ENCODE results near the gene ARMH4.
"Not testable (repeated sequence)": the region's sequence is repeated elsewhere in the genome, so short reads cannot be mapped to it uniquely, and the experiment has no call there.

ARMH4 gene

DNA sequence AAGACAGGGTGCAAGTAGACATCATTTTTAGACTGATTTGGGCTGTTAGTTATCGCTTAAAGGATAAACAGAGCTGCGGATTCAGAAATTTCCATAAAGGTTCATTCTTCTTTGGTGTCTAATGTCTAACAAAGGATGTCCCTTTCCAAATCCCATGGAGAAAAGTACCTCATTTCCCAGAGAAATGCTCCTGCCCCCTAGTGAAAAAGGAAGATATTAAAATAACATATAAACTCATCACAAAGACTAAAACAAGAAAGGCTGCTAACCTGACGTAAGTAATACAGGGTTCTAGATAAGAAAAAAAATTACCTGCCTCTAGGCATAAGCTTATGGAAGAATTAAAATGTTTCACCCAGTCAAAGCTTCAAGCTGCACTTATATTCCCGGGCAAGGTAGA lies 22.8 kb downstream of the ARMH4 start:
- Histone ChIP-seq H3K4me3 (ENCODE audit: low read length) (no peak overlapping the region), H4K20me1 (ENCODE audit: insufficient read depth, low read length) (no peaks in the 10 kb centered on the region), H3K9me2 (replicated peaks; ENCODE audit: insufficient read depth, low read length) (no peaks in the 10 kb centered on the region), H3K27ac (ENCODE audit: low read length) (no peak overlapping the region), H2AFZ (ENCODE audit: low read length) (no peak overlapping the region), H3K79me2 (ENCODE audit: low read length) (no peaks in the 10 kb centered on the region), H3K4me1 (ENCODE audit: low read length) (no peaks in the 10 kb centered on the region), H3K27me3 (replicated peaks; ENCODE audit: insufficient read depth, low read length) (no peaks in the 10 kb centered on the region), H3K4me2 (ENCODE audit: low read depth, low read length) (no peak overlapping the region), H3K9me3 (replicated peaks; ENCODE audit: insufficient read depth, low read length) (no peaks in the 10 kb centered on the region), H3K36me3 (replicated peaks; ENCODE audit: insufficient read depth, low read length) (no peaks in the 10 kb centered on the region), H3K9ac (ENCODE audit: low read length) (no peak overlapping the region), H3F3A (ENCODE audit: insufficient read depth, low read length) (no peaks in the 10 kb centered on the region)
- TF ChIP-seq EZH2 (optimal IDR thresholded peaks at IDR 0.05; ENCODE audit: low read depth, low read length) (no peak), EZH2phosphoT487 (IDR thresholded peaks at IDR 0.05; ENCODE audit: low read length) (no peak)
- TF ChIP-seq, protein P1, sequence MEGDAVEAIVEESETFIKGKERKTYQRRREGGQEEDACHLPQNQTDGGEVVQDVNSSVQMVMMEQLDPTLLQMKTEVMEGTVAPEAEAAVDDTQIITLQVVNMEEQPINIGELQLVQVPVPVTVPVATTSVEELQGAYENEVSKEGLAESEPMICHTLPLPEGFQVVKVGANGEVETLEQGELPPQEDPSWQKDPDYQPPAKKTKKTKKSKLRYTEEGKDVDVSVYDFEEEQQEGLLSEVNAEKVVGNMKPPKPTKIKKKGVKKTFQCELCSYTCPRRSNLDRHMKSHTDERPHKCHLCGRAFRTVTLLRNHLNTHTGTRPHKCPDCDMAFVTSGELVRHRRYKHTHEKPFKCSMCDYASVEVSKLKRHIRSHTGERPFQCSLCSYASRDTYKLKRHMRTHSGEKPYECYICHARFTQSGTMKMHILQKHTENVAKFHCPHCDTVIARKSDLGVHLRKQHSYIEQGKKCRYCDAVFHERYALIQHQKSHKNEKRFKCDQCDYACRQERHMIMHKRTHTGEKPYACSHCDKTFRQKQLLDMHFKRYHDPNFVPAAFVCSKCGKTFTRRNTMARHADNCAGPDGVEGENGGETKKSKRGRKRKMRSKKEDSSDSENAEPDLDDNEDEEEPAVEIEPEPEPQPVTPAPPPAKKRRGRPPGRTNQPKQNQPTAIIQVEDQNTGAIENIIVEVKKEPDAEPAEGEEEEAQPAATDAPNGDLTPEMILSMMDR (IDR thresholded peaks at IDR 0.05; ENCODE audit: low read length), result no peak
- DNase-seq, result no peak

DNA sequence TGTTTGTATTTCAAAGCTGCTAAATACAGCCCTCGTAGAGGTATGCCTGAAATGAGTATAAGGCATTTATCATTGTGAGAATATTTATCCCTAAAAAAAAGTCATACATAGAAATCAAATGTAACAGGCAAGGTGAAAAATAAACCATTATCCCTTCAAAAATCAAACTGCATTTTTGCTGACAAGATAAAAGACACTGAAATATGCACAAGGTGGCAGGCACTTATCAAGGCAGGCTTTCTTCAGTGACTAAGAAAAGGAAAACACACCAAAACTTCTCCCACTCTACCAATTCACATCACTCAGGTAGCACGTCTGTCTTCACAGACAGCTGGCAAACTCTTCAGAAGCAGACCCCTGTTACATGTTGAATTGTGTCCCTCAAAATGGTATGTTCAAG lies 23.6 kb downstream of the ARMH4 start:
- Histone ChIP-seq H3K9ac (ENCODE audit: low read length) (no peak overlapping the region), H3K9me2 (replicated peaks; ENCODE audit: insufficient read depth, low read length) (no peaks in the 10 kb centered on the region), H3K36me3 (replicated peaks; ENCODE audit: insufficient read depth, low read length) (no peaks in the 10 kb centered on the region), H4K20me1 (ENCODE audit: insufficient read depth, low read length) (no peaks in the 10 kb centered on the region), H3K4me2 (ENCODE audit: low read depth, low read length) (no peak overlapping the region), H2AFZ (ENCODE audit: low read length) (no peak overlapping the region), H3K79me2 (ENCODE audit: low read length) (no peaks in the 10 kb centered on the region), H3K27ac (ENCODE audit: low read length) (no peak overlapping the region), H3K4me3 (ENCODE audit: low read length) (no peak overlapping the region), H3K9me3 (replicated peaks; ENCODE audit: insufficient read depth, low read length) (no peaks in the 10 kb centered on the region), H3K27me3 (replicated peaks; ENCODE audit: insufficient read depth, low read length) (no peaks in the 10 kb centered on the region), H3F3A (ENCODE audit: insufficient read depth, low read length) (no peaks in the 10 kb centered on the region), H3K4me1 (ENCODE audit: low read length) (no peaks in the 10 kb centered on the region)
- TF ChIP-seq EZH2 (optimal IDR thresholded peaks at IDR 0.05; ENCODE audit: low read depth, low read length), result no peak
- no peak for TF ChIP-seq EZH2phosphoT487 (IDR thresholded peaks at IDR 0.05; ENCODE audit: low read length)
- TF ChIP-seq, protein P1 (IDR thresholded peaks at IDR 0.05; ENCODE audit: low read length), result no peak
- DNase-seq, result no peak

DNA sequence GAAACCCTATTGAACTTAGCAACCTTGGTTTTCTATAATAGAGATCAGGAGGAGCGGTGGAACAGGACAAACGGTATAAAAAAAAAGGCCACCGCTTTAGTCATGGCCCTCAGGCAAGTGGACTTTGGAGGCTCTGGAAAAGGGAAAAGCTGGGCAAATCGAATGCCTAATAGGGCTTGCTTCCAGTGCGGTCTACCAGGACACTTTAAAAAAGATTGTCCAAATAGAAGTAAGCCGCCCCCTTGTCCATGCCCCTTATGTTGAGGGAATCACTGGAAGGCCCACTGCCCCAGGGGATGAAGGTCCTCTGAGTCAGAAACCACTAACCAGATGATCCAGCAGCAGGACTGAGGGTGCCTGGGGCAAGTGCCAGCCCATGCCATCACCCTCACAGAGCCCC lies 29.5 kb downstream of the ARMH4 start:
- not testable (repeated sequence) for H3K9me3 ChIP-seq (replicated peaks; ENCODE audit: insufficient read depth, low read length); H3K9me2 ChIP-seq (replicated peaks; ENCODE audit: insufficient read depth, low read length); H3K36me3 ChIP-seq (replicated peaks; ENCODE audit: insufficient read depth, low read length); H3K4me1 ChIP-seq (ENCODE audit: low read length); H2AFZ ChIP-seq (ENCODE audit: low read length); H3K27ac ChIP-seq (ENCODE audit: low read length); DNase-seq; H3K27me3 ChIP-seq (replicated peaks; ENCODE audit: insufficient read depth, low read length); H3K4me2 ChIP-seq (ENCODE audit: low read depth, low read length); H3K4me3 ChIP-seq (ENCODE audit: low read length); H3F3A ChIP-seq (ENCODE audit: insufficient read depth, low read length); H4K20me1 ChIP-seq (ENCODE audit: insufficient read depth, low read length); H3K9ac ChIP-seq (ENCODE audit: low read length); H3K79me2 ChIP-seq (ENCODE audit: low read length)

DNA sequence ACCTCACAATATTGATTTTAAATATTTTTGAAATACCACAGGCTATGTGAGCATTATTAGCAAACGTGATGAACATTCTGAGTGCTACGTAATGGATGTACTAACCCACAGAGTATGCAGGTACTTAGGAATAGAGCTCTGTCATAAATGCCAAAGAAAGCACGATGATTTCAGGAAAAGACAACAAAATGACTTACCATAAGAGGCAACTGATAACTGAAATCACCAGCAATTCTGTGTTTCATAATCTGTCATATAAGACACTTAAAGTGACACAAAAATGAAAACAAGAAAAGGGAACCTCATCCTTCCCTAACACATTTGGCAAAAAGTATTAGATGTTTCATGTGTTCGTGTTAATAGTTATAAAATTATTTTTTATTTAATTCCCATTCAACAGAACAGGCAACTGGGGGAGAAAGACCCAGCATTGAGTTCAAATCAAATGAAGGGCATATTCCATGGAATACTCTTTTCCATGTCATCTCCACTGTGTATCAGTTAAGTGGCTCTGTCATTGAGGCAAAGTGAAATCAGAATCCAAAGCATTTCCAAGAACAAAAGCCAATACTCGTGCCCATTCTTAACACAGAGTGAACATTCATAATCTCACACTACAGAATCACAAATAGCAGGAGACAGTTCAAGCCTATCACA lies 30.4 kb downstream of the ARMH4 start:
- no peak overlapping the region for H3K27ac ChIP-seq (ENCODE audit: low read length)
- no peaks in the 10 kb centered on the region for H3K27me3 ChIP-seq (replicated peaks; ENCODE audit: insufficient read depth, low read length)
- H3K4me2 ChIP-seq (ENCODE audit: low read depth, low read length), result no peak overlapping the region
- no peak for DNase-seq
- H3K4me1 ChIP-seq (ENCODE audit: low read length), result no peaks in the 10 kb centered on the region
- no peak overlapping the region for H3K9ac ChIP-seq (ENCODE audit: low read length)
- no peak overlapping the region for H3K4me3 ChIP-seq (ENCODE audit: low read length)
- H2AFZ ChIP-seq (ENCODE audit: low read length), result no peak overlapping the region
- no peak for TF ChIP-seq EZH2phosphoT487 (IDR thresholded peaks at IDR 0.05; ENCODE audit: low read length)
- no peak for TF ChIP-seq EZH2 (optimal IDR thresholded peaks at IDR 0.05; ENCODE audit: low read depth, low read length)
- TF ChIP-seq, protein P1 (IDR thresholded peaks at IDR 0.05; ENCODE audit: low read length), result no peak
- H4K20me1 ChIP-seq (ENCODE audit: insufficient read depth, low read length), result no peaks in the 10 kb centered on the region
- no peaks in the 10 kb centered on the region for H3K9me2 ChIP-seq (replicated peaks; ENCODE audit: insufficient read depth, low read length)
- no peaks in the 10 kb centered on the region for H3K36me3 ChIP-seq (replicated peaks; ENCODE audit: insufficient read depth, low read length)
- H3K79me2 ChIP-seq (ENCODE audit: low read length), result no peaks in the 10 kb centered on the region
- H3F3A ChIP-seq (ENCODE audit: insufficient read depth, low read length), result no peaks in the 10 kb centered on the region
- H3K9me3 ChIP-seq (replicated peaks; ENCODE audit: insufficient read depth, low read length), result no peaks in the 10 kb centered on the region

Measured in MM.1S (cell line).